Hepatocyte (in vitro differentiated cells): ENCODE data around the gene PAXIP1.

ENCODE experiments used
- EZH2 ChIP-seq: fragments of 200-600 bp; sonication (generic); IDR thresholded peaks from 2 replicates; pipeline ENCODE4 v1.6.1; 2016; ENCODE audit warnings: antibody characterized with exemption, mild to moderate bottlenecking, borderline replicate concordance
- TF ChIP-seq, protein P1 (sequence below): fragments of 200-600 bp; sonication (generic); IDR thresholded peaks from 2 replicates; pipeline ENCODE4 v1.5.1; 2016; ENCODE audit warnings: antibody characterized with exemption, mild to moderate bottlenecking; ENCODE audit not compliant: poor library complexity

DNA sequence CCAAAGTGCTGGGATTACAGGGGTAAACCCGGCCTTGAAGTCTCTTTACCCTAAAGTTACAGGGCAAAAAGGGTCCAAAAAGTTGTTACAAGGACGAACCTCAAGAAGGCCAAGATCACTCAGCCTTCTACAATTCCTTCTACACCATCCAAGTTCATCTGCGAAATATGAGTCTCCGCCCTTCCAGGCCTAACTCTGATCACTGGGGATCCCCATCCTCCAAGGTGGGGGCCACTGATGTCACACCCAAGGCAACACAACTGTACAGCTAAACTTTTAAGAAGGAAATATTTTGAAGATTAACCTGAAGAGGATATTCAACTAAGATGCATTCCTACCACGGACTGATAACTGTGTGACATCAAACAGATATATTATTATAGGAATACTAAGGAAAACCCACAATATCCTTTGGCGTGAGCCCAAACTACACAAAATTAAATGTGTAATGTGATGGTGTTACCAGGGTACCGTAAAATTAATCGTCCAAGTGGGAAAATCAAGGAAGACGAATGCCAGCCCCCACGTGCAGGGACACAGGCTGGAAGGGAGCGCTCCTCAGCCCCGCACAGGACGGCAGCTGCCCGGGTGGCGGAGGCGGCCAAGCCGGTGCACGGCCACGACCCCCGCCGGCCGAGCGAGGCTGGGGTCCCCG, 1.0 kb downstream of the PAXIP1 start:
- TF ChIP-seq, protein P1, sequence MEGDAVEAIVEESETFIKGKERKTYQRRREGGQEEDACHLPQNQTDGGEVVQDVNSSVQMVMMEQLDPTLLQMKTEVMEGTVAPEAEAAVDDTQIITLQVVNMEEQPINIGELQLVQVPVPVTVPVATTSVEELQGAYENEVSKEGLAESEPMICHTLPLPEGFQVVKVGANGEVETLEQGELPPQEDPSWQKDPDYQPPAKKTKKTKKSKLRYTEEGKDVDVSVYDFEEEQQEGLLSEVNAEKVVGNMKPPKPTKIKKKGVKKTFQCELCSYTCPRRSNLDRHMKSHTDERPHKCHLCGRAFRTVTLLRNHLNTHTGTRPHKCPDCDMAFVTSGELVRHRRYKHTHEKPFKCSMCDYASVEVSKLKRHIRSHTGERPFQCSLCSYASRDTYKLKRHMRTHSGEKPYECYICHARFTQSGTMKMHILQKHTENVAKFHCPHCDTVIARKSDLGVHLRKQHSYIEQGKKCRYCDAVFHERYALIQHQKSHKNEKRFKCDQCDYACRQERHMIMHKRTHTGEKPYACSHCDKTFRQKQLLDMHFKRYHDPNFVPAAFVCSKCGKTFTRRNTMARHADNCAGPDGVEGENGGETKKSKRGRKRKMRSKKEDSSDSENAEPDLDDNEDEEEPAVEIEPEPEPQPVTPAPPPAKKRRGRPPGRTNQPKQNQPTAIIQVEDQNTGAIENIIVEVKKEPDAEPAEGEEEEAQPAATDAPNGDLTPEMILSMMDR, result no peak
- TF ChIP-seq EZH2, result no peak
